Fibroblast of the aortic adventitia (primary cell): ENCODE data around the gene GHRL. TPM values are rescaled to one million over a fixed set of nuclear protein-coding genes. Genes with fewer than 3 reads are reported as not detected.

Experiments
- DNase-seq: peaks from one replicate; pipeline ENCODE4 v3.0.0-alpha.2; 2010; ENCODE audit warnings: low read depth
- H3K4me3 ChIP-seq: 2 replicates; pipeline ENCODE4 v1.5.1; 2011; ENCODE audit warnings: low read depth, mild to moderate bottlenecking, control low read depth, low read length, moderate library complexity
- CTCF ChIP-seq: IDR thresholded peaks from 2 replicates; pipeline ENCODE4 v1.5.1; 2011; ENCODE audit warnings: mild to moderate bottlenecking, low read length, control low read depth, inconsistent platforms; ENCODE audit not compliant: insufficient read depth
- total RNA-seq: library from RNA; depleted of rRNA; stranded (reverse); fragments of >200 nt; gene quantifications from 2 replicates; pipeline ENCODE4 v1.2.3, GENCODE V29; 2012; ENCODE audit warnings: low replicate concordance

Gene GHRL
- total RNA-seq, 1 donor, result not detected

- no peak for DNase-seq
- TF ChIP-seq CTCF, result no peak
- no peak overlapping the region for H3K4me3 ChIP-seq
These were observed 19.6 kb upstream of the GHRL start for GRCh38 chr3:10312391-10312790.

- no peak for DNase-seq
- H3K4me3 ChIP-seq, result no peak overlapping the region
- TF ChIP-seq CTCF, result no peak
These were observed 19.0 kb upstream of the GHRL start for GRCh38 chr3:10311710-10312109.

GRCh38 chr3:10310578-10310977 is 17.8 kb upstream of the GHRL start:
- peak; percentile 84 for DNase-seq
- no peak for TF ChIP-seq CTCF

GRCh38 chr3:10309736-10310135 is 17.0 kb upstream of the GHRL start:
- H3K4me3 ChIP-seq, result no peak overlapping the region
- DNase-seq, result no peak
- no peak for TF ChIP-seq CTCF

More at GRCh38 chr3:10310578-10310977, 17.8 kb upstream of the GHRL start:
- H3K4me3 ChIP-seq, result no peak overlapping the region

- no peak overlapping the region for H3K4me3 ChIP-seq
- DNase-seq, result no peak
- no peak for TF ChIP-seq CTCF
These were observed 15.9 kb upstream of the GHRL start for GRCh38 chr3:10308678-10309077.

GRCh38 chr3:10306156-10306555 is 13.4 kb upstream of the GHRL start:
- H3K4me3 ChIP-seq, result no peak overlapping the region
- no peak for DNase-seq
- TF ChIP-seq CTCF, result no peak

- no peak for DNase-seq
- no peak for TF ChIP-seq CTCF
- H3K4me3 ChIP-seq, result no peak overlapping the region
These were observed 12.7 kb upstream of the GHRL start for GRCh38 chr3:10305331-10305902.
